HFF-Myc (cell line): ENCODE data around the gene BBIP1.
"Not testable (repeated sequence)": the region's sequence is repeated elsewhere in the genome, so short reads cannot be mapped to it uniquely, and the experiment has no call there.

Source experiments
- DNase-seq: peaks from one replicate; pipeline ENCODE4 v3.0.0-alpha.2; 2011; ENCODE audit warnings: low read depth; ENCODE audit errors: extremely low read depth
- H3K4me3 ChIP-seq: replicated peaks from 2 replicates; pipeline ENCODE4 v1.5.1; 2011; ENCODE audit warnings: low read depth, mild to moderate bottlenecking, control low read depth, low read length
- TF ChIP-seq, protein P1 (sequence below): IDR thresholded peaks from 2 replicates; pipeline ENCODE4 v1.5.1; 2012; ENCODE audit warnings: mild to moderate bottlenecking, low read depth, low read length, control low read depth; ENCODE audit errors: missing control alignments

BBIP1 gene

DNA sequence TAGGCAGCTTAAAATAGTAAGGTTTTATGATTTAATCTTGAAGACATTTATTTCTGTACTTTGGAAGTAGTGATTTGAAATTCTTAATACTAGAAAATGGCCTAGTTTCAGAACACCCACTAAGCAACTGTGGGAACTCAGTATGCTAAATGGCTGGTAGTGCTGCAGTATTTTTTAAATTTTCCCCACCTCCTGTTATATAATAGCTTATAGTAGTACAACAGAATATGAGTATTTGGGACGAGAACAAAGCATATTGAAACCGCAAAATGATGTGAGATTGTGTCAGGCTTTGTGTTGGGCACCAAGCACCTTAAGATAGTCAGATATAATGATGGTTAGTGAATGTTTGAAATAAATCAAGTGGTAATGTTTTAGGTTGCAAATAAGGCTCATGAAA, 8.5 kb upstream of the BBIP1 start:
- TF ChIP-seq, protein P1, sequence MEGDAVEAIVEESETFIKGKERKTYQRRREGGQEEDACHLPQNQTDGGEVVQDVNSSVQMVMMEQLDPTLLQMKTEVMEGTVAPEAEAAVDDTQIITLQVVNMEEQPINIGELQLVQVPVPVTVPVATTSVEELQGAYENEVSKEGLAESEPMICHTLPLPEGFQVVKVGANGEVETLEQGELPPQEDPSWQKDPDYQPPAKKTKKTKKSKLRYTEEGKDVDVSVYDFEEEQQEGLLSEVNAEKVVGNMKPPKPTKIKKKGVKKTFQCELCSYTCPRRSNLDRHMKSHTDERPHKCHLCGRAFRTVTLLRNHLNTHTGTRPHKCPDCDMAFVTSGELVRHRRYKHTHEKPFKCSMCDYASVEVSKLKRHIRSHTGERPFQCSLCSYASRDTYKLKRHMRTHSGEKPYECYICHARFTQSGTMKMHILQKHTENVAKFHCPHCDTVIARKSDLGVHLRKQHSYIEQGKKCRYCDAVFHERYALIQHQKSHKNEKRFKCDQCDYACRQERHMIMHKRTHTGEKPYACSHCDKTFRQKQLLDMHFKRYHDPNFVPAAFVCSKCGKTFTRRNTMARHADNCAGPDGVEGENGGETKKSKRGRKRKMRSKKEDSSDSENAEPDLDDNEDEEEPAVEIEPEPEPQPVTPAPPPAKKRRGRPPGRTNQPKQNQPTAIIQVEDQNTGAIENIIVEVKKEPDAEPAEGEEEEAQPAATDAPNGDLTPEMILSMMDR: no peak
- DNase-seq: no peak
- H3K4me3 ChIP-seq: no peak overlapping the region

DNA sequence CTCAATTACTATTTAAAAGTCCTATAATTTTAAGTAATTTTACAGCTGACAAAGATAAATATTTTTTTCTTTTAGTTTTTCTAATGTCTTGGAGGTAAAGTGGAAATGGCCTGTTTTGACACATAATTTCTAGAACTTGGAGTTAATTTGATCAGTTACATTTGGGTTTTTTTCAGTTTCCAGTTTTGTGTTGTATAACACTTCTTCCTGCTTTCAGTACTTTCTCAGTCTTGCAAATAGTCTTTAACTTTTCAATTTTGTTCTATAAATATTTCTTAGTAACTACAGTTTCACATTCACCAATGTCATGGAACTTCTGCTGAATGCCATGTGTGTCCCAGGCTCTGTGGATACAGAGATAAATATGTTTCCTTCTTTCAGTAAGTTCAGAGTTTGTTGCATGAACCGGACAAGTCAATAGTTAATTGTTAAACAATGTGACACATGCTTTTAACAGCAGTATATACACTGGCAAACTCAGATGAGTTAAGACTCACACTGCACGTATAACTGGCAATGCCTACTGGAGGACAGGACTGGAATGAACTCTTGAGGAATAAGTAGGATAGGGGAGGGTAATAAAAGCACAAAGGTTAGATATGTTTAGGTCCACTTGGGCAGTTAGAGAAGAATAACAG, 5.0 kb upstream of the BBIP1 start:
- H3K4me3 ChIP-seq: no peak overlapping the region
- no peak for DNase-seq
- TF ChIP-seq, protein P1: no peak

DNA sequence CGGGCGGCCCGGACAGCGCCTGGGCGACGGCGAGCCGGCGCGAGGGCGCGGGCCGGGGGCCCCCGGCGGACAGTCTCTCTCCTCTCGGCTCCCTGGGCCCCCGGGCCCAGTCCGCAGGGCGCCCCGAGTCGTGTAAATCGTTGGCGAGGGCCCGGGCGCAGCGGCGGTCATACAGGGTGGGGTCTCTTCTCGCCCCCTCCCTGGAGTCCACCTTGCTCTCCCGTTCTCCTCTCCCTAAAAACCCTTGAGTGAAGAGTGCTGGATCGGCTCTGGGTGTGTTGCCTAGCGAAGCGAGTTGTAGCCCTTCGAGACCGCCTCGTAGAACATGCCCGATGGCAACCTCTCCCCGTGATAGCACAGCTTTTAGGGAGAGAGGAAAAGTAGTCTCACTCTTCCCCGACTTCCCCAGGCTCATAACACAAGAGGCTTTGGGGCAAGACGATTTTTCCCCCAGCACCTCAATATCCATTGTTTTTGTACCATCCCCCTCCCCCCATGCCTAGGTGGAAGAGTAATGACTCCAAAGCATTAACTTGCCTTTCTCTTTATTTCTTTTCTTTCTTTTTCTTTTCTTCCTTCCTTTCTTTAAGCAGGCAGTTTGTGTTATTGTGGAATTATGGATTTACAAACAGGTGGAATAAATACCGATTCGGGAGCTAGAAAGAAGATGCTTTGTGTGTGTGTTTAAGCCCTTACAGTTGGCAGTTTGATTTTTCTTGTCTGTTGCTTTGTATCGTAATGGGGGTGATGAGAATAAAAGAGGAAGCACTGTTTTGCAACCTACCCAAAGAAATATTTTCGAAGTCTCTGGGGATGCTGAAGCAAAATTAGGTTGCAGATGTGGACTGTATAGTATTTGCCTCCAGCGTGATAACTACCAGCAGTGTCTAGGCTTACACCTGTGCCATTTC, 1.2 kb upstream of the BBIP1 start:
- TF ChIP-seq, protein P1: no peak
- peak overlapping the region; percentile 85 for H3K4me3 ChIP-seq
- no peak for DNase-seq

DNA sequence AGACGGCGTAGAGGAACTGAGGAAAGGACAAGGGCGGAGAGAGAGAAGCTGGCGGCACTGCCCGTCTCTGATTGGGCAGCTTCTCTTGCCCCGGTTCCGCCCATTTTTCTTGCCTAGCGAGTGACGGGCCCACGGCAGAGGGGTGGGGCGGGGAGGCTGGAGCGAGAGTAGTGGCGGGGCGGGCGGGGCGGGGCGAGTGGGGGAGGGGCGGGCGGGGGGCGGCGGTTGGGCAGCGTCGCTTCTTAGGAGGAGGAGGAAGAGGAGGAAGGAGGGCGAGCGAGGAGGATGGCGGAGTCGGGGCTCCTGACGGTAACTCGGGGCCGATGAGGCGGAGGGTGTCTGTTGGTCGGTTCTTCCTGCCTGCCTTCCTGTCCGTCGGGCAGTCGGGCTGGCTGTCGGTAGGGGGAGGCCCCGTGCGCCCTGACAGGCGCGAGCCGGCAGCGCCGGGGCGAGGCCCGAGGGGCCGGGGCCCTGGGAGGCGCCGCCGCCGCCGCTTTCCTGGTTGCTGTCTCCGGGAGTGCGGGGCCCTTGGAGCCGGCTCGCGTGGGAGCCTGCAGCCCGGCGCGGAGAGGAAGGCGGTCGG, 460 bp upstream of the BBIP1 start, which contains the start of gene SHOC2:
Gene SHOC2 (plus strand): TSS at position 256 of the 583 bp plus-strand sequence. CDS start 44,755 bp downstream, outside the sequence.
- TF ChIP-seq, protein P1: peak; percentile 6
- peak within 1 kb of the TSS; percentile 85 for H3K4me3 ChIP-seq
- DNase-seq: no peak

DNA sequence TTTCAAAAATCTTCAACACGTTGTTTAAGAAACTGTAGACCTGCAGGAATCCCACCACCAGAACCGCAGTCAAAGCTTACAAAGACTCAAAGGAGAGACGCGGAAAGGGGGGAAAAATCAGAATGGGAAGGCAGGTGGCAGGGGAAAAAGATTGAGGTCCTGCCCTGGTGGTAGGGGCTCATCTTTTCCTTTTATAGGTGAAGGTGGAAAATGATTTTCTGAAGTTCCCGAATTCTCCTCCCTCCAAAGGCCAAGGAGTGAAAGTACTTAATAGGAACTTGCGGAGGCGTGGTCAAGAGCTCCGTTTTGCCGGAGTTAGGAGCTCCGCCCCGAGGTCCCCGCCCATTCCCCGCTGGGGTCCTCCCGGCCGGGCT, 724 bp downstream of the BBIP1 start:
- peak overlapping the region; percentile 72 for H3K4me3 ChIP-seq
- TF ChIP-seq, protein P1: no peak
- peak; percentile 78 for DNase-seq

DNA sequence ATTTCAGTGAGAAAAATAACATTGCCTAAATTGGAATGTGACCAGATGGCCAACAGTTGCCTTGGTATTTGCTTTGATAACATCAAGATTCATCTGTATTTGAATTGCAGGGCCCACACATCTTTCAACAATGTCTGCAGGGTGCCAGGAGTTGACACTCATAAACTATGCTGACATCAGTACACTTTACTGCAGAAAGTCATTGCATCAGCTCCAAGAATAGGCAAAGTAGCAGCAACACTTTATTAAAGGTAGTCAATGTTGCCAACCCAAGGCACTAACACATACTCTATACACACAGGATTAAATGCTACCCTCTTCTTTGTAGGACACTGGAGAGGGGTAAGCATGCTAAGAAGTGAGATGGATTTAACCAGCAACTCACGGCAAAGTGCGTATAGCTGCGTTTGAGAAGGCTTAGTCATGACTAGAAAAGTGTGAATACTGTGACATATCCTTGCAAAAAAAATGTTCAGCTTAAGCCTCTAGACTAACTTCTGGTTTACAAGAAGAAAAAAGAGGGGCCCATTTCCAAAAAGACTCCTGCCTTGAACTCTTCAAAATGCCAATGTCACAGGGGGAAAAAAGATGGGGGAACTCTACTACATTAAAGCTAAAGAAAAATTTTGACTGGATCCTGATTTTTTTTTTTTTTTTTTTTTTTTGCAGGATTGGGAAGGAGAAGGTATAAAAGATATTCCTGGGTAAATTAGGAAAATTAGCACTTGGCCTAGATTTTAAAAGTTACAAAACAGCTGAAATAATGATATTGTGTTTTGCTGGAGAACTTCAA, 2.2 kb downstream of the BBIP1 start:
- no peak for DNase-seq
- TF ChIP-seq, protein P1: no peak
- no peak overlapping the region for H3K4me3 ChIP-seq

DNA sequence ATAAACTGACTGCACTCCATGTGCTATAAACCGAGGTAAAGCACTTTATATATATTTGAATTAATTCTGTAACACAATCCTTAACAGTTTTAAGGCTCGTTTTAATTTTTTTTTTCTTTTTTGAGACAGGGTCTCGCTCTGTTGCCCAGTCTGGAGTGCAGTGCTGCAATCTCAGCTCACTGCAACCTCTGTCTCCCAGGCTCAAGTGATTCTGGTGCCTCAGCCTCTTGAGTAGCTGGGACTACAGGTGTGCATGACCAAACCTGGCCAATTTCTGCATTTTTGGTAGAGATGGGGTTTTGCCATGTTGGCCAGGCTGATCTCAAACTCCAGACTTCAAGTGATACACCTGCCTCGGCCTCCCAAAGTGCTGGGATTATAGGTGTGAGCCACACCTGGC, 3.4 kb downstream of the BBIP1 start:
- not testable (repeated sequence) for H3K4me3 ChIP-seq, DNase-seq
